NOMO-1 (cell line): ENCODE results near the gene SOBP.

Source experiments
- DNase-seq, 2 experiments: peaks; one replicate each; lab custom pipeline; 2025; ENCODE audit not compliant: unreplicated experiment in 2 of 2; lab: John Stamatoyannopoulos, UW

The SOBP gene

GRCh38 chr6:107633680-107634323 lies 143.9 kb downstream of the SOBP start:
- no peak for DNase-seq

GRCh38 chr6:107634324-107635056 lies 144.6 kb downstream of the SOBP start:
- DNase-seq = no peak

DNA sequence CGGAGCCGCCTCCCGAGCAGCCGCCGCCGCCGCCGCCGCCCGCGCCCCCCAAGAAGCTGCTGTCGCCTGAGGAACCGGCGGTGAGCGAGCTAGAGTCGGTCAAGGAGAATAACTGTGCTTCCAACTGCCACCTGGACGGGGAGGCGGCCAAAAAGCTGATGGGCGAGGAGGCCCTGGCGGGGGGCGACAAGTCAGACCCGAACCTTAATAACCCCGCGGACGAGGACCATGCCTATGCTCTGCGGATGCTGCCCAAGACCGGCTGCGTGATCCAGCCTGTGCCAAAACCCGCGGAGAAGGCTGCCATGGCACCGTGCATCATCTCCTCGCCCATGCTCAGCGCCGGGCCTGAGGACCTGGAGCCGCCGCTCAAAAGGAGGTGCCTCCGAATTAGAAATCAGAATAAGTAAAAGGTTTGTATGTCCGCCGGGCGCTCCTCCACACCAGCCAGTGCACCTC lies 145.2 kb downstream of the SOBP start:
- no peak for DNase-seq

DNA sequence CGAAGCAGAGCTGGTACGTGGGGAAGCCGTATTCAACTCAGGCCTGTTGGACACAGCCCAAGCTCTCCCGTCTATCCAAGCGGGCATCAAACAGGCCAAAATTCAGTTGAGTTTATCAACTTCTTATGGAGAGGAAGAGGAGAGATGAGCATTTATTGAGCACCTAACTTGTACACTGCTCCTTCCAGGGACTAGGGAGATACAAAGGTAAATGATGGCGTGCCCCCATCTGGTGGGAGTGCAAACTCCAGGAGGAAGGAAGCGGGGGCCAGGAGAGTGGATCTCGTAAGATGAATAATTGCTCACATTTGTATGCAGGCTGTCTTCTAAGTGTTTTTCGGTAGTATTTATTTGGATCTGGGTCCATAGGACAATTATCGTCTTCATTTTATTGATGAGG lies 146.6 kb downstream of the SOBP start:
- no peak for DNase-seq

GRCh38 chr6:107637316-107638315 lies 147.7 kb downstream of the SOBP start:
- DNase-seq = no peak

GRCh38 chr6:107638493-107638892 lies 148.6 kb downstream of the SOBP start:
- no peak for DNase-seq

DNA sequence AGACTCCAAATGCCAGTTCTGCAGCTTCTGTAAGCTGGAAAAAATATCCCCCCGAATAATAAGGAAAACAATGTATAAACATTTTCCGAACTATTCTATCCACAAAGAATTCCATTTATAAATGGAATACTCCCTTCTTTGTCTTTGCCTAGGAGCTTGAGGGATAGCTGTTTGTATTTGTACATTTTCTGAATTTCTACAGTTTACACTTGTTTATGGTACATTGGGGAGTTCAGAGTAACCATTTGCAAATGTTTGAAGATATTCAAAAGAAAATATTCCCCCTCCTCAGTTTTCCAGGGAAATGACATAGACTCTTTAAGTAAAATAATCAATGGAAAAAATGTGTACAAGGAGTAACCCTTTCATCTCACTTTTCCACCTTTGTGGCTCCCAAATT lies 149.6 kb downstream of the SOBP start:
- no peak for DNase-seq

- DNase-seq = no peak
Observed at GRCh38 chr6:107641071-107641470, 151.2 kb downstream of the SOBP start.

- DNase-seq = no peak
Observed at GRCh38 chr6:107641500-107641941, 151.6 kb downstream of the SOBP start.

DNA sequence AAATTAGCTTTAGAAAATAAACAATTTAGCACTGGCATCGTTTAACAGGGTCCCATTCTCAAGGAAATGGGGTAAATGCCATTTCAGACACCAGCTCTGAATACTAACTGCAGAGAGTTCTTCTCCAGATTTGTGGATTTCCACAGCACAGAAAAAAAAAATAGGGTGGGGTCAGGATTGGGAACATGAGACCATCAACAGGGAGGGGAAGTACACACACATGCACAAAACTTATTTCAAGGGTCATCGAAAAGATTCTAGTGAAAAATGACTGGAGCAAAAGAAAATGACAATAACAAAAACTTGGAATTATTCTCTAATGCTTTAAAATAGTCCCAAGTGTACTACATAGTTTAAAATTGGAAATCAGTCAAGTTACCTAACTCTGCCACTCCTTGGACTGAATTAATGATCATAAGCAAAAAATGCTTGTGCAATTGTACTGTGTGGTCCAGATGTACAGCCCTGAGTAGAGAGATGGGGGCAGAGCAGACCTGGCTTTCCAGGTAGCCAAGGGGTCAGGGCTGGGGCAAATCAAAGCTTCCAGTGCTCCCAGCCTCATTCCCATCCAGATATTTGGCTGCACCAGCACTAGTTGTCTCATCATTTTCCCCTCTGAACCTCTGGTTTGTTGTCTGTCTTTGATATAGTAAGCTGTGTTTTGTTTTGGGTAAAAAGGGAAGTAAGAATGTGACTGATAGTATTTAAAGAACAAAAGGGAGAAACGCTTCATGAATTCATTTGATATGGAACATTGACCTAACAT lies 152.4 kb downstream of the SOBP start:
- DNase-seq = peak; percentile 25 to 61

DNA sequence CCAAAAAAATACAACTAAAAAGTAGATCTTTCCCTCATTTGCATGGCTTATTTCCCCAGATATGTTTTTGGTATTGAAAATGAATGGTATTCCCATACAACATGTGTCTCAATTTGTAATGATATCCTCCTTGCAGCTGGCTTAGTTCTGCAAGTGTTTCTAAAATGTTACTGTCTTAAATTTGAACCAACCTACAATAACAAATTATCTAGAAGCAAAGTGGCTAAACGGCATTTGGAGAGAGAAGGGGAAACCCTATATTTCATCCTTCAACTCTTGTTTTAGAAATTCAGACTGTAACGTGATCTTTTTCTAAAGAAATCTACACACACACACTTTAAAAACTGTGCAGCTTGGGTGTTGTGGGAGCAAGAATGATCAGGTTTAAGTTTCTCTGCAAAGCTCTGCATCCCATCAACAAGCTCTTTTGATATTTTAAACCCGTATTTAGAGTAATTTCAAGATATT lies 153.0 kb downstream of the SOBP start:
- DNase-seq = no peak

DNA sequence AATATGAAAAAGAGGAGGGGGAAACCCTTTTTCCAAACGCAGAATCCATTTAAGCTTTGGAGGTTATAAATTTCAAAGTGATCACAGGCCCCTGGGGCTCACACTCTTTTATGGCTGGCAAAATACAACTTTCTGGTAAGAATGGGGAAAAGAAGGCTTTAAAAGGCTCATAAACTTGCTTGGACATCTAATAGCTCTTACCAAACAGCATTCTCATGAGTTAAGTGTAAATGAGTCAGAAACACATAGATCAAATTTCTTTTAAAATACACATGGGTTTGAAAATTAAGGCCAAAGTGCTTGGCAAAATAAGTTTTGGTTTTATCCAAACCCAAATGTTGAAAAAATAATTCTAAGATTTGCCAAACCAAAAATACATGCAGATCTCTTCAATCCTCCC lies 154.6 kb downstream of the SOBP start:
- no peak for DNase-seq

DNA sequence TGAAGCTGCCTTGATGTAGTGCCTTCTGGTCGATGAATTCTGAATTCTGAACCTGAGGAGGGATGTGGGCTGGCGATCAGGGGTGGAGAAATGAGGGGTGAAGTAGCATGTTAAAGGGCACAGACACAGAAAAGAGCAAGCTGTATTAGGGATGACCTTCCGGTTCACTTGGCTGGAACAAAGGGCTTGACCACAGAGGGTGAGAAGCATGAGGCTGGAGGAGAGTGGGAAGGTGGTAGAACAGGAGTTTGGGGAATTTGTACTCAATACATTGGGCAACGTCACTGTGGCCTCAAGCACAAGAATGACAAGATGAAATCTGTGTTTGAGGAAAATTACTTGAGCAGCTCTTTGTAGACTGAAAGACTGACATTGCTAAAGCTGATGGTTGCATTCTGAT lies 155.8 kb downstream of the SOBP start:
- DNase-seq = no peak

GRCh38 chr6:107646176-107646575 lies 156.3 kb downstream of the SOBP start:
- DNase-seq = no peak

- no peak for DNase-seq
Observed at GRCh38 chr6:107646776-107647438, 157.0 kb downstream of the SOBP start.

DNA sequence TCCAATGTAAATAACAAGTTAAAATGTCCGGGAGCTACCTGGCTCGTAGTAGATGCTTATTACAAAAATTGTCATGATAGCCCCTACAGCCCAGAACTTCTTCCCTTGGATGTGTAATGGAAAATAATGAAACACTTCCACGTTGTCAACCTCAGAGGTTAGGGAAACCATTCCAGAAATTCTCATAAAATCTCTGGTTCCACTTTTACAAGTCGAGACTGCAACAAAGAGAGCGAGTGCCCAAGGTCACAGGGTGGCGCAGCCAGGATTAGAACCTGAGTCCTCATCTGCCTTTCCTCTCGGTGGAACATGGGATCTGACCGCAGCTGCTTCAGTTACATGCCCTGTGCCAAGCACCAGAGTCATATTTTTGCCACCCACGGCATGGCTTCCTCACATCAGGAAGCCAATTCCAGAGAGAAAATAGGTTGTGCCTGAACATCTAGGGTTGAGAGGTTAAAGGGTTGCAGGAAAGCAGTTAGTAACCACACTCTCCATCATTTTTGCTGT lies 157.6 kb downstream of the SOBP start:
- no peak for DNase-seq

DNA sequence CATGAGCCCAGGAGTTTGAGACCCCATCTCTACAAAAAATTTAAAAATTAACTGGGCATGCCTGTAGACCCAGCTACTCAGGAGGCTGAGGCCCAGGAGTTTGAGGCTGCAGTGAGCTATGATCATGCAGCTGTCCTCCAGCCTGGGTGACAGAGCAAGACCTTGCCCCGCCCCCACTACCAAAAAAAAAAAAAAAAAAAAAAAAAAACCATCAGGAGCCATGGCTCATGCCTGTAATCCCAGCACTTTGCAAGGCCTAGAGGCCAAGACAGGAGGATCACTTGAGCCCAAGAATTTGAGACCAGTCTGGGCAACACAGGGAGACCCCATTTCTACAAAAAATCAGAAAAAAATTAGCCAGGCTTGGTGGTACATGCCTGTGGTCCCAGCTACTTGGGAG lies 159.1 kb downstream of the SOBP start:
- no peak for DNase-seq

DNA sequence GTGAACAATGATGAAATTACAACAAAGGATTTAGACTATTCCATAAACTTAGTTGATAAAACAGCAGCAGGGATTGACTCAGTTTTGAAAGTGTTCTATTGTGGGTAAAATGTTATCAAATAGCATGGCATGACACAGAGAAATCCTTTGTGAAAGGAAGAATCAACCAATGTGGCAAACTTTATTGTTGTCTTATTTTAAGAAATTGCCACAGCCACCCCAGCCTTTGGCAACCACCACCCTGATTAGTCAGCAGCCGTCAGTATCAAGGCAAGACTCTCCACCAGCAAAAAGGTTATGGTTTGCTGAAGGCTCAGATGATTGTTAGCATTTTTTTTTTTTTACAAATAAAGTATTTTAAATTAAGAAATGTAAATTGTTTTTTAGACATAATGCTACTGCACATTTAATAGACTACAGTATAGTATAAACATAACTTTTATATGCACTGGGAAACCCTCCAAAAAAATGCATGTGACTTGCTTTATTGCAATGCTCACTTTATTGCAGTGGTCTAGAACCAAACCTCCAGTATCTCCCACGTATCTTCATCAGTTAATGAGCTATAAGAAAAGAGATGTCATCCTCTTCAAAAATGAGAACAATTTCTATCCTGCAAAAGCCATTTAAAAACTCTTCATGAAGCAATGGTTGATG lies 162.7 kb downstream of the SOBP start:
- DNase-seq = peak in 1 of 2 experiments; percentile 33

DNA sequence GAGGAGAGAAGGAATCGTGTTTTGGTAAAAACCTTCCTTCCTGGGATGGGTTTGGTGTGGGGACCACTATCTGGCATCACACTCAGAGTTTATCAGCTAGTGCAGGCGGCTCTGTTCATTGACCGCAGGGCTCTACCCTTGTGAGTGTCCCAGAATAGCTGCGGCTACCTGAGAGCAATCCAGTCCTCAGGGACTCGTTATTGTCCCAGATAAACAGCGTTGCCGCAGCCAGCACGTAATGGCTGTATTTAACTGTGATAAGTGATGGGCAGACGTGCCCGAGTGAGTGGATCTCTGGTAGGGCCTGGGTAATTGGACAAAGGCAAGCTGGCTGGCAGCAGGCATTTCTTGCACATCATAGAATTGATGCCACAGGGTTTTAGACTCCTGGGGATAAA lies 163.3 kb downstream of the SOBP start:
- no peak for DNase-seq
